Spinal cord (tissue), 10 donors: ENCODE results near the gene DAZ2. TPM values are rescaled to one million over a fixed set of nuclear protein-coding genes. Genes with fewer than 3 reads are reported as not detected.
"Not testable (repeated sequence)": the region's sequence is repeated elsewhere in the genome, so short reads cannot be mapped to it uniquely, and the experiment has no call there.

Source experiments
- DNase-seq, 6 donors: peaks; one replicate each; pipeline versions ENCODE4 v3.0.0 to v3.0.0-alpha.2; 2013 to 2015; ENCODE audit warnings: low spot score in 6 of 6, low read depth in 4 of 6
- H3K27ac ChIP-seq: one replicate; pipeline ENCODE4 v1.5.1; 2013; ENCODE audit warnings: low read depth, low read length, control low read depth
- H3K27me3 ChIP-seq: one replicate; pipeline ENCODE4 v1.6.1; 2013; ENCODE audit warnings: low read length; ENCODE audit not compliant: control insufficient read depth, insufficient read depth
- H3K36me3 ChIP-seq: one replicate; pipeline ENCODE4 v1.6.1; 2013; ENCODE audit warnings: low read length; ENCODE audit not compliant: control insufficient read depth, insufficient read depth
- H3K4me1 ChIP-seq: one replicate; pipeline ENCODE4 v1.6.1; 2013; ENCODE audit warnings: low read length; ENCODE audit not compliant: control insufficient read depth, insufficient read depth
- H3K4me3 ChIP-seq: one replicate; pipeline ENCODE4 v1.5.1; 2013; ENCODE audit warnings: low read depth, low read length, control low read depth
- H3K9me3 ChIP-seq: one replicate; pipeline ENCODE4 v1.6.1; 2013; ENCODE audit warnings: low read length; ENCODE audit not compliant: control insufficient read depth, insufficient read depth
- WGBS: methylation state at CpG from one replicate; pipeline ENCODE4 v1.1.5; 2013; ENCODE audit warnings: missing lambda C conversion rate; ENCODE audit not compliant: insufficient coverage; 5-methylcytosine and 5-hydroxymethylcytosine counted together
- long read RNA-seq, 4 donors: transcript quantifications; one replicate each; lab custom pipeline, GENCODE V29; 2026
- polyA plus RNA-seq, 2 donors: library from polyadenylated mRNA; unstranded; fragments of 120-200 nt; gene quantifications; one replicate each; pipeline ENCODE4 v1.2.1, GENCODE V29; 2013; ENCODE audit not compliant: insufficient read length in 2 of 2
- total RNA-seq, 2 donors: library from RNA; depleted of rRNA in 1 of 2; stranded (reverse); fragments of 120-200 nt in 1 of 2; fragments of >200 nt in 1 of 2; gene quantifications; one replicate each; pipeline versions ENCODE4 v1.2.3 to v1.2.4, GENCODE V29; 2013 to 2014
- donor health status: healthy.

The DAZ2 gene, protein sequence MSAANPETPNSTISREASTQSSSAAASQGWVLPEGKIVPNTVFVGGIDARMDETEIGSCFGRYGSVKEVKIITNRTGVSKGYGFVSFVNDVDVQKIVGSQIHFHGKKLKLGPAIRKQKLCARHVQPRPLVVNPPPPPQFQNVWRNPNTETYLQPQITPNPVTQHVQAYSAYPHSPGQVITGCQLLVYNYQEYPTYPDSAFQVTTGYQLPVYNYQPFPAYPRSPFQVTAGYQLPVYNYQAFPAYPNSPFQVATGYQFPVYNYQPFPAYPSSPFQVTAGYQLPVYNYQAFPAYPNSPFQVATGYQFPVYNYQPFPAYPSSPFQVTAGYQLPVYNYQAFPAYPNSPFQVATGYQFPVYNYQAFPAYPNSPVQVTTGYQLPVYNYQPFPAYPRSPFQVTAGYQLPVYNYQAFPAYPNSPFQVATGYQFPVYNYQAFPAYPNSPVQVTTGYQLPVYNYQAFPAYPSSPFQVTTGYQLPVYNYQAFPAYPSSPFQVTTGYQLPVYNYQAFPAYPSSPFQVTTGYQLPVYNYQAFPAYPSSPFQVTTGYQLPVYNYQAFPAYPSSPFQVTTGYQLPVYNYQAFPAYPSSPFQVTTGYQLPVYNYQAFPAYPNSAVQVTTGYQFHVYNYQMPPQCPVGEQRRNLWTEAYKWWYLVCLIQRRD
- total RNA-seq (not detected), polyA plus RNA-seq (not detected)
- long read RNA-seq, donor 1: 0 reads
- long read RNA-seq, donor 2: 0 reads
- long read RNA-seq, donor 3: 0 reads
- long read RNA-seq, donor 4: 0 reads

- no CpG with 5 or more reads among the region's 23 CpGs for WGBS
- not testable (repeated sequence) for H3K27me3 ChIP-seq, H3K27ac ChIP-seq, H3K4me3 ChIP-seq, H3K36me3 ChIP-seq, H3K4me1 ChIP-seq, H3K9me3 ChIP-seq, DNase-seq
Observed at GRCh38 chrY:23219233-23219632, at the start of gene DAZ2. Gene DAZ2, plus strand, starts transcription at chrY:23219533. Its CDS starts 208 bp downstream, at chrY:23219741.

- H3K36me3 ChIP-seq, H3K9me3 ChIP-seq, H3K27me3 ChIP-seq, H3K4me3 ChIP-seq, H3K4me1 ChIP-seq, H3K27ac ChIP-seq, DNase-seq: not testable (repeated sequence)
- WGBS: no CpG with 5 or more reads among the region's 23 CpGs
Observed at GRCh38 chrY:23198908-23199307, 20.4 kb upstream of the DAZ2 start, which contains the start of gene DAZ1. Gene DAZ1, minus strand, starts transcription at chrY:23199008. Its CDS starts 208 bp downstream, at chrY:23198800.

DNA sequence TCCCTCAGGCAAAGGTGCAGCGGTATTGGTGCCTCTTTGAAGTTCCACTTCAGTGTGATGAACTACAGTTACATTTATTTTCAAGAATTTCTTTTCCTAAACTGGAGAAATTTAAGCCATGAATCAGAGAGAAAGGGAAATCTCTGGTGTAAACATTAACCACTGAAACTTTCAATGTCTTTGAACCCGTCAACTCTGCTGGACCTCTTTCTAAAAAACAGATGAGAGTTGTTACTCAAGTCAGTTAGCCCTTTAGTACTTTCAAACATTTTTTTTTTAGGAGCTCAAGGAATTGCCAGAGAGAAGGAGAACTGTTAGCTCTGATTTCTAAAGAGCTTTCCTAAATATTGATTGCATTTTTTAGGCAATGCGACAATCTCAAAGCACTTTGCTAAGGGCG lies 11.9 kb upstream of the DAZ2 start:
- not testable (repeated sequence) for DNase-seq, H3K27me3 ChIP-seq, H3K9me3 ChIP-seq, H3K36me3 ChIP-seq, H3K4me1 ChIP-seq, H3K4me3 ChIP-seq, H3K27ac ChIP-seq
- WGBS: no CpG with 5 or more reads among the region's 4 CpGs

DNA sequence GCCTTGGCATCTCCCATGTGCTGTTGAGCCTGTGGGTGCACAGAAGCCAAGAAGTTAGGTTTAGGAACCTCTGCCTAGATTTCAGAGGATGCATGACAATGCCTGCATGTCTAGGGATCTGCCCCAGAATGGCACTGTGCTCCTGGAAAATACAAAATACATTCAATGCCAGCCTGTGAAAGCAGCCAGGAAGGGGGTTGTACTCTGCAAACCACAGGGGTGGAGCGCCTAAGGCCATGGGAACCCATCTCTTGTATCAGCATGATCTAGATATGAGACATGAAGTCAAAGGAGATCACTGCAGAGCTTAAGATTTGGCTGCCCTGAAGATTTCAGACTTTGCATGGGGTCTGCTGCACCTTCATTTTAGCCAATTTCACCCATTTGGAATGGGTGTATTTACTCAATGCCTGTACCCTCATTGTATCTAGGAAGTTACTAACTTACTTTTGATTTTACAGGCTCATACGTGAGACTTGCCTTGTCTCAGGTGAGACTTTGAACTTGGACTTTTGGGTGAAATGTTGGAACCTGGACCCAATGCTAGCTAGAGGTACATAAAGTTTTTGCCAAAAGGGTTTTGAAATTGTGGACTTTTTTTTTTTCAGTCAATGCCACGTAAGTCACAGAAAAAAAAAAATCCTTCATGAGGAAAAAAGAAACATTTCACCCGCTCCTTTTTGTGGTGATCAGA lies 9.4 kb upstream of the DAZ2 start:
- not testable (repeated sequence) for H3K36me3 ChIP-seq, H3K27me3 ChIP-seq, H3K4me1 ChIP-seq, H3K27ac ChIP-seq, H3K9me3 ChIP-seq, DNase-seq, H3K4me3 ChIP-seq
- WGBS: no CpG with 5 or more reads among the region's 4 CpGs

- H3K27ac ChIP-seq, H3K27me3 ChIP-seq, DNase-seq, H3K9me3 ChIP-seq, H3K4me3 ChIP-seq, H3K36me3 ChIP-seq, H3K4me1 ChIP-seq: not testable (repeated sequence)
- WGBS: no CpG with 5 or more reads among the region's 4 CpGs
Observed at GRCh38 chrY:23210681-23211080, 8.7 kb upstream of the DAZ2 start.

Other genes with a start within 250 kb of the DAZ2 start
- gene BPY2, start 235.3 kb upstream of the DAZ2 start, total RNA-seq: not detected
- not detected for gene BPY2, start 235.3 kb upstream of the DAZ2 start, polyA plus RNA-seq
- gene DAZ1, start 20.5 kb upstream of the DAZ2 start, total RNA-seq: not detected
- gene DAZ1, start 20.5 kb upstream of the DAZ2 start, polyA plus RNA-seq: under 1 TPM in 1 of 2 donors, not detected in 1; 0.30 TPM